ENCODE results near the gene IFIT2. TPM values are rescaled to one million over a fixed set of nuclear protein-coding genes. Genes with fewer than 3 reads are reported as not detected.
"Not testable (repeated sequence)": the region's sequence is repeated elsewhere in the genome, so short reads cannot be mapped to it uniquely, and the experiment has no call there.

IFIT2 gene
- total RNA-seq, 2 donors from 2014 or later, result 17.6 to 19.5 TPM

- H3K27ac Mint-ChIP-seq; H3K27me3 Mint-ChIP-seq; H3K9me3 ChIP-seq (ENCODE audit: control insufficient read depth, low read length, poor library complexity, severe bottlenecking); H3K4me1 Mint-ChIP-seq; H3K4me3 Mint-ChIP-seq; DNase-seq; H3K36me3 Mint-ChIP-seq (ENCODE audit: low read depth); ATAC-seq: not testable (repeated sequence)
Measured at GRCh38 chr10:89284711-89285110, 17.1 kb upstream of the IFIT2 start.

- DNase-seq; H3K36me3 Mint-ChIP-seq (ENCODE audit: low read depth); H3K27me3 Mint-ChIP-seq; H3K4me3 Mint-ChIP-seq; ATAC-seq; H3K27ac Mint-ChIP-seq; H3K4me1 Mint-ChIP-seq; H3K9me3 ChIP-seq (ENCODE audit: control insufficient read depth, low read length, poor library complexity, severe bottlenecking): not testable (repeated sequence)
Measured at GRCh38 chr10:89285303-89285702, 16.5 kb upstream of the IFIT2 start.

- Mint-ChIP-seq H3K4me1 (peaks cover 4% of the 10 kb centered on the region), H3K27me3 (no peaks in the 10 kb centered on the region), H3K4me3 (no peak overlapping the region), H3K27ac (no peak overlapping the region), H3K36me3 (ENCODE audit: low read depth) (no peaks in the 10 kb centered on the region)
- ATAC-seq (no peak), DNase-seq (no peak)
- H3K9me3 ChIP-seq (ENCODE audit: control insufficient read depth, low read length, poor library complexity, severe bottlenecking), result no peaks in the 10 kb centered on the region
Measured at GRCh38 chr10:89294721-89295239, 7.1 kb upstream of the IFIT2 start.

GRCh38 chr10:89295597-89295996 is 6.2 kb upstream of the IFIT2 start:
- no peaks in the 10 kb centered on the region for H3K9me3 ChIP-seq (ENCODE audit: control insufficient read depth, low read length, poor library complexity, severe bottlenecking)
- Mint-ChIP-seq H3K4me3 (no peak overlapping the region), H3K27ac (no peak overlapping the region), H3K36me3 (ENCODE audit: low read depth) (no peaks in the 10 kb centered on the region), H3K27me3 (no peaks in the 10 kb centered on the region), H3K4me1 (peaks cover 4% of the 10 kb centered on the region)
- no peak for DNase-seq
- no peak for ATAC-seq

GRCh38 chr10:89296220-89296648 is 5.6 kb upstream of the IFIT2 start:
- Mint-ChIP-seq H3K27me3 (no peaks in the 10 kb centered on the region), H3K4me1 (peaks cover 9% of the 10 kb centered on the region), H3K27ac (no peak overlapping the region), H3K36me3 (ENCODE audit: low read depth) (no peaks in the 10 kb centered on the region), H3K4me3 (no peak overlapping the region)
- H3K9me3 ChIP-seq (ENCODE audit: control insufficient read depth, low read length, poor library complexity, severe bottlenecking), result no peaks in the 10 kb centered on the region
- ATAC-seq (no peak), DNase-seq (no peak)

GRCh38 chr10:89297356-89297755 is 4.5 kb upstream of the IFIT2 start:
- H3K4me3 Mint-ChIP-seq, result no peak overlapping the region
- no peaks in the 10 kb centered on the region for H3K36me3 Mint-ChIP-seq (ENCODE audit: low read depth)
- H3K27ac Mint-ChIP-seq, result no peak overlapping the region
- no peaks in the 10 kb centered on the region for H3K27me3 Mint-ChIP-seq
- peaks cover 10% of the 10 kb centered on the region for H3K4me1 Mint-ChIP-seq
- no peak for ATAC-seq
- no peaks in the 10 kb centered on the region for H3K9me3 ChIP-seq (ENCODE audit: control insufficient read depth, low read length, poor library complexity, severe bottlenecking)
- no peak for DNase-seq

- Mint-ChIP-seq H3K4me3 (no peak overlapping the region), H3K36me3 (ENCODE audit: low read depth) (no peaks in the 10 kb centered on the region), H3K27ac (no peak overlapping the region), H3K4me1 (peaks cover 13% of the 10 kb centered on the region), H3K27me3 (no peaks in the 10 kb centered on the region)
- H3K9me3 ChIP-seq (ENCODE audit: control insufficient read depth, low read length, poor library complexity, severe bottlenecking), result no peaks in the 10 kb centered on the region
- ATAC-seq (no peak), DNase-seq (no peak)
Measured at GRCh38 chr10:89297791-89298190, 4.1 kb upstream of the IFIT2 start.

GRCh38 chr10:89299031-89299430 is 2.8 kb upstream of the IFIT2 start:
- H3K4me3 Mint-ChIP-seq, result no peak overlapping the region
- ATAC-seq (no peak), DNase-seq (no peak)
- H3K4me1 Mint-ChIP-seq, result peaks cover 22% of the 10 kb centered on the region
- no peaks in the 10 kb centered on the region for H3K27me3 Mint-ChIP-seq
- H3K36me3 Mint-ChIP-seq (ENCODE audit: low read depth), result no peaks in the 10 kb centered on the region
- no peak overlapping the region for H3K27ac Mint-ChIP-seq
- no peaks in the 10 kb centered on the region for H3K9me3 ChIP-seq (ENCODE audit: control insufficient read depth, low read length, poor library complexity, severe bottlenecking)

- no peaks in the 10 kb centered on the region for H3K9me3 ChIP-seq (ENCODE audit: control insufficient read depth, low read length, poor library complexity, severe bottlenecking)
- H3K36me3 Mint-ChIP-seq (ENCODE audit: low read depth), result peaks cover 3% of the 10 kb centered on the region
- ATAC-seq (peak; percentile 56), DNase-seq (no peak)
- H3K4me1 Mint-ChIP-seq, result peaks cover 27% of the 10 kb centered on the region
- H3K27me3 Mint-ChIP-seq, result no peaks in the 10 kb centered on the region
- H3K4me3 Mint-ChIP-seq, result peak overlapping the region; percentile 90
- peak overlapping the region; percentile 96 for H3K27ac Mint-ChIP-seq
Measured at GRCh38 chr10:89301232-89301631, 614 bp upstream of the IFIT2 start.

GRCh38 chr10:89302625-89303024 is 779 bp downstream of the IFIT2 start:
- DNase-seq, result no peak

GRCh38 chr10:89303161-89303560 is 1.3 kb downstream of the IFIT2 start:
- Mint-ChIP-seq H3K4me3 (peak overlapping the region; percentile 90), H3K27ac (peak overlapping the region; percentile 96), H3K36me3 (ENCODE audit: low read depth) (peaks cover 4% of the 10 kb centered on the region), H3K27me3 (no peaks in the 10 kb centered on the region), H3K4me1 (peaks cover 27% of the 10 kb centered on the region)
- ATAC-seq (no peak), DNase-seq (no peak)
- H3K9me3 ChIP-seq (ENCODE audit: control insufficient read depth, low read length, poor library complexity, severe bottlenecking), result no peaks in the 10 kb centered on the region

More at GRCh38 chr10:89302625-89303024, 779 bp downstream of the IFIT2 start:
- no peaks in the 10 kb centered on the region for H3K9me3 ChIP-seq (ENCODE audit: control insufficient read depth, low read length, poor library complexity, severe bottlenecking)
- Mint-ChIP-seq H3K27ac (peak overlapping the region; percentile 96), H3K27me3 (no peaks in the 10 kb centered on the region), H3K4me1 (peaks cover 27% of the 10 kb centered on the region), H3K36me3 (ENCODE audit: low read depth) (peaks cover 4% of the 10 kb centered on the region), H3K4me3 (peak overlapping the region; percentile 90)
- no peak for ATAC-seq

GRCh38 chr10:89304026-89304425 is 2.2 kb downstream of the IFIT2 start:
- Mint-ChIP-seq H3K36me3 (ENCODE audit: low read depth) (peaks cover 4% of the 10 kb centered on the region), H3K27me3 (no peaks in the 10 kb centered on the region), H3K27ac (peak overlapping the region; percentile 96), H3K4me1 (peaks cover 27% of the 10 kb centered on the region), H3K4me3 (peak overlapping the region; percentile 90)
- no peak for DNase-seq
- peaks cover 3% of the 10 kb centered on the region for H3K9me3 ChIP-seq (ENCODE audit: control insufficient read depth, low read length, poor library complexity, severe bottlenecking)
- no peak for ATAC-seq

- Mint-ChIP-seq H3K27ac (peak overlapping the region; percentile 96), H3K36me3 (ENCODE audit: low read depth) (peaks cover 7% of the 10 kb centered on the region), H3K27me3 (no peaks in the 10 kb centered on the region), H3K4me3 (no peak overlapping the region), H3K4me1 (peaks cover 27% of the 10 kb centered on the region)
- no peak for ATAC-seq
- no peak for DNase-seq
- peaks cover 3% of the 10 kb centered on the region for H3K9me3 ChIP-seq (ENCODE audit: control insufficient read depth, low read length, poor library complexity, severe bottlenecking)
Measured at GRCh38 chr10:89304446-89304845, 2.6 kb downstream of the IFIT2 start.

GRCh38 chr10:89304925-89305324 is 3.1 kb downstream of the IFIT2 start:
- Mint-ChIP-seq H3K27ac (no peak overlapping the region), H3K27me3 (no peaks in the 10 kb centered on the region), H3K4me3 (no peak overlapping the region), H3K36me3 (ENCODE audit: low read depth) (peaks cover 7% of the 10 kb centered on the region), H3K4me1 (peaks cover 27% of the 10 kb centered on the region)
- ATAC-seq, result no peak
- DNase-seq, result no peak
- peaks cover 3% of the 10 kb centered on the region for H3K9me3 ChIP-seq (ENCODE audit: control insufficient read depth, low read length, poor library complexity, severe bottlenecking)

All from T-helper 17 cell (primary cell).